COLO668 (cell line): ENCODE results near the gene PSME1.

Source experiments
- DNase-seq: peaks from one replicate; lab custom pipeline; 2025; ENCODE audit not compliant: unreplicated experiment; lab: John Stamatoyannopoulos, UW

The PSME1 gene

DNA sequence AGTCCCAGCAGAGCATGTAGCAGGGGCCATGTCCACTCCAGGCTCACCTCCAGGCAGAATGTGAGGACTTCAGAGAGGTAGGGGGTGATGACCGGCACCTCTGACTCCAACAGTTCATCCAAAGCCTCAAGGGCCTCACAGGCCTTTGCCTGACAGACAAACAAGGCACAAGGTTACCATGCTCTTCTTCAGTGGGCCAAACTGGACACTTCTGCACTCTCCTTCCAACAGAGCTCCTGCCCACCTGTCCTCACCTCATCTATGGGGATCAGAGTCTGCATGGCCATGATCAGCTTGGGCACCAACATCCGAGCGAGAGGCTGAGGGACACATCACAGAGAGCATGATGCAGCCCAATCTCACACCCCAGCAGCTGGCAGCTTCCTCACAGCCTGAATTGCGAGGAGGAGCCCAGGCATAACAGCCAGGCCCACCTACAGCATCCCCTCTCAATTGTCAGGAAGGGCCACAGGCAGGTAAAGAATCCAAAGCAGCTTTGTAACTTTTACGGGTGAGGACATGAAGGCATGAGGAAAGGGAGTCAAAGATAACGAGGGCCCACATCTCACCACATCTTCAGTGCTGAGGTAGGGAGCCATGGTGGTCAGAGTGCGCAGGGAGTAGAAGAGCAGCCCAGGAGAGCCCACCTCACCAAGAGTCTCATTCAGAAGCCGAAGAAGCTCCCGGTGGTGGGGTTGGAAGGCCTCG, 51.0 kb downstream of the PSME1 start:
- DNase-seq, result no peak

- DNase-seq, result no peak
Measured at GRCh38 chr14:24187539-24187915, 51.5 kb downstream of the PSME1 start.
